Stomach (tissue), 9 donors: ENCODE data around the gene ST7L. TPM values are rescaled to one million over a fixed set of nuclear protein-coding genes. Genes with fewer than 3 reads are reported as not detected.
"Not testable (repeated sequence)": the region's sequence is repeated elsewhere in the genome, so short reads cannot be mapped to it uniquely, and the experiment has no call there.

ENCODE experiments used
- DNase-seq, 2 donors: peaks; one replicate each; pipeline versions ENCODE4 v3.0.0 to v3.0.0-alpha.2; 2013 to 2019
- H3K27ac ChIP-seq, 5 donors: fragments of 200-600 bp in 4 of 5; sonication (generic) in 4 of 5; one replicate each; pipeline ENCODE4 v1.5.1; 2013 to 2019; ENCODE audit warnings: mild to moderate bottlenecking in 1 of 5, moderate library complexity in 1 of 5
- H3K27me3 ChIP-seq, 3 donors: fragments of 200-600 bp; sonication (generic); one replicate each; pipeline ENCODE4 v1.5.1; 2017 to 2019; ENCODE audit warnings: mixed run types in 1 of 3
- H3K36me3 ChIP-seq, 4 donors: fragments of 200-600 bp; sonication (generic); 1 replicate in 3 of 4; 2 replicates in 1 of 4; pipeline ENCODE4 v1.5.1; 2016 to 2019
- H3K4me1 ChIP-seq, 4 donors: fragments of 200-600 bp; sonication (generic); one replicate each; pipeline ENCODE4 v1.5.1; 2016 to 2019
- H3K4me3 ChIP-seq, 4 donors: fragments of 200-600 bp; sonication (generic) in 3 of 4; one replicate each; pipeline ENCODE4 v1.5.1; 2016 to 2019; ENCODE audit warnings: mild to moderate bottlenecking in 1 of 4
- H3K9me3 ChIP-seq, 4 donors: fragments of 200-600 bp; sonication (generic); one replicate each; pipeline ENCODE4 v1.5.1; 2016 to 2019
- CTCF ChIP-seq, 7 experiments: fragments of 450-650 bp in 4 of 7; fragments of 200-600 bp in 3 of 7; sonication (generic) in 3 of 7; IDR thresholded peaks; one replicate each; pipeline ENCODE4 v1.5.1; 2016 to 2019; ENCODE audit warnings: antibody characterized with exemption in 7 of 7, control low read depth in 2 of 7, mild to moderate bottlenecking in 1 of 7
- EP300 ChIP-seq: sonication (generic); formaldehyde crosslinking; IDR thresholded peaks from one replicate; pipeline ENCODE4 v1.6.1; 2017; ENCODE audit warnings: antibody characterized with exemption
- POLR2A ChIP-seq, 4 donors: fragments of 450-650 bp; IDR thresholded peaks; one replicate each; pipeline ENCODE4 v1.6.1; 2016; ENCODE audit warnings: antibody characterized with exemption in 4 of 4, control low read depth in 2 of 4, mild to moderate bottlenecking in 1 of 4, moderate library complexity in 1 of 4
- POLR2AphosphoS5 ChIP-seq, 3 donors: sonication (generic); formaldehyde crosslinking; IDR thresholded peaks; one replicate each; pipeline ENCODE4 v1.6.1; 2016; ENCODE audit warnings: antibody characterized with exemption in 3 of 3
- WGBS, 5 donors: extraction: QIAGEN DNeasy Blood & Tissue Kit in 3 of 5; methylation state at CpG; one replicate each; pipeline versions ENCODE4 v1.1.5 to v1.1.7; 2013 to 2018; 5-methylcytosine and 5-hydroxymethylcytosine counted together
- intact Hi-C: fragments of 100-400 bp; cut with DNase I; formaldehyde crosslinking; loops from one replicate; pipeline ENCODE4 v1.15.1; 2023; ENCODE audit warnings: low total_unique reads
- polyA plus RNA-seq, 3 donors: library from polyadenylated mRNA; stranded (reverse); fragments of 200-250 nt; gene quantifications; one replicate each; pipeline ENCODE4 v1.2.3, GENCODE V29; 2013
- total RNA-seq, 5 donors: library from RNA; depleted of rRNA; stranded (reverse); fragments of >200 nt; gene quantifications; one replicate each; pipeline versions ENCODE4 v1.1.0 to v1.2.3, GENCODE V29; 2014 to 2016
- donor health status: healthy with polysubstance abuse.
- donor health status: Bipolar disorder and iron deficiency.
- donor health status: healthy.

Gene ST7L
- total and polyA plus RNA-seq, 8 donors = 3.5 to 85.7 (median 11.3) TPM

GRCh38 chr1:112625696-112626095 lies 6.8 kb upstream of the ST7L start:
- Histone ChIP-seq H3K9me3 (no peaks in the 10 kb centered on the region), H3K27ac (no peak overlapping the region), H3K36me3 (peaks cover 0 to 21% (median 10%) of the 10 kb centered on the region in 4 donors), H3K4me3 (no peak overlapping the region), H3K4me1 (peaks cover 23 to 96% (median 76%) of the 10 kb centered on the region in 4 donors), H3K27me3 (no peaks in the 10 kb centered on the region)
- TF ChIP-seq EP300 (no peak), CTCF (IDR thresholded peaks at IDR 0.05) (no peak)
- intact Hi-C loops = no loop called here
- DNase-seq = peak in 1 of 2 donors; percentile 16
- WGBS, 5 donors = 86 to 100% (median 94%) methylated on average over 2 of the region's 2 CpGs

- H3K27me3 ChIP-seq, DNase-seq, H3K9me3 ChIP-seq, intact Hi-C loops, H3K4me3 ChIP-seq, H3K27ac ChIP-seq: not testable (repeated sequence)
- peaks cover 25 to 89% (median 71%) of the 10 kb centered on the region in 4 donors for H3K4me1 ChIP-seq
- WGBS, 5 donors = 79 to 86% (median 83%) methylated on average over 5 of the region's 5 CpGs
- peaks cover 0 to 11% (median 4%) of the 10 kb centered on the region in 4 donors for H3K36me3 ChIP-seq
These were observed 5.6 kb upstream of the ST7L start for GRCh38 chr1:112624493-112624892.

- WGBS, 5 donors = 0 to 3% (median 2%) methylated on average over 6 of the region's 6 CpGs
- H3K36me3 ChIP-seq = peaks cover 0 to 19% (median 13%) of the 10 kb centered on the region in 4 donors
- TF ChIP-seq POLR2AphosphoS5 (IDR thresholded peaks at IDR 0.05) = no peak
- no peak for TF ChIP-seq POLR2A (IDR thresholded peaks at IDR 0.05)
- DNase-seq = no peak
- no peaks in the 10 kb centered on the region for H3K9me3 ChIP-seq
- H3K4me3 ChIP-seq = peak overlapping the region; percentile 83 to 91 (median 86)
- intact Hi-C loops = no loop called here
- peaks cover 33 to 71% (median 60%) of the 10 kb centered on the region in 4 donors for H3K4me1 ChIP-seq
- no peaks in the 10 kb centered on the region for H3K27me3 ChIP-seq
- peak overlapping the region; percentile 90 to 100 (median 97) for H3K27ac ChIP-seq
These were observed 1.4 kb upstream of the ST7L start for GRCh38 chr1:112620377-112620695.

GRCh38 chr1:112619518-112620376 lies 806 bp upstream of the ST7L start, which contains the start of gene CAPZA1:
TSS of gene CAPZA1 (plus strand) at chr1:112619832. CDS start at chr1:112619845, 13 bp downstream.
- TF ChIP-seq POLR2A (IDR thresholded peaks at IDR 0.05) (peak in 2 of 4 donors; percentile 69 to 83), EP300 (no peak), POLR2AphosphoS5 (IDR thresholded peaks at IDR 0.05) (peak; percentile 95 to 97 (median 96))
- Histone ChIP-seq H3K9me3 (no peaks in the 10 kb centered on the region), H3K27ac (peak within 1 kb of the TSS; percentile 90 to 100 (median 97)), H3K36me3 (peaks cover 0 to 21% (median 18%) of the 10 kb centered on the region in 4 donors), H3K4me1 (peaks cover 33 to 65% (median 55%) of the 10 kb centered on the region in 4 donors), H3K27me3 (no peaks in the 10 kb centered on the region), H3K4me3 (peak within 1 kb of the TSS; percentile 83 to 91 (median 86))
- peak; percentile 93 to 98 for DNase-seq
- intact Hi-C loops = no loop called here
- 0% methylated on average over 41 to 50 of the region's 50 CpGs for WGBS, 5 donors

- H3K4me3 ChIP-seq = peak overlapping the region; percentile 83 to 91 (median 86)
- H3K36me3 ChIP-seq = peaks cover 0 to 33% (median 31%) of the 10 kb centered on the region in 4 donors
- peak overlapping the region; percentile 90 to 100 (median 97) for H3K27ac ChIP-seq
- H3K4me1 ChIP-seq = peaks cover 33 to 50% (median 43%) of the 10 kb centered on the region in 4 donors
- no peaks in the 10 kb centered on the region for H3K9me3 ChIP-seq
- intact Hi-C loops = no loop called here
- H3K27me3 ChIP-seq = no peaks in the 10 kb centered on the region
- WGBS, 5 donors = 0 to 1% (median 1%) methylated on average over 12 of the region's 12 CpGs
- peak in 1 of 2 donors; percentile 52 for DNase-seq
- TF ChIP-seq EP300 (no peak), POLR2A (IDR thresholded peaks at IDR 0.05) (no peak), POLR2AphosphoS5 (IDR thresholded peaks at IDR 0.05) (peak in 2 of 3 donors; percentile 2 to 21), CTCF (IDR thresholded peaks at IDR 0.05) (no peak)
These were observed 724 bp downstream of the ST7L start for GRCh38 chr1:112618114-112618720.
